ENCODE measurements around the gene TEX13D.

The TEX13D gene

GRCh38 chrX:124369722-124370121, 37.3 kb downstream of the TEX13D start:
- no peaks in the 10 kb centered on the region for H3K9me3 Mint-ChIP-seq
- H3K4me1 Mint-ChIP-seq (ENCODE audit: low read depth in 2 of 2) = peaks cover 12 to 41% of the 10 kb centered on the region in 2 donors
- H3K27ac Mint-ChIP-seq = peak overlapping the region; percentile 65 to 84
- peak overlapping the region; percentile 23 to 64 for H3K4me3 Mint-ChIP-seq
- no peaks in the 10 kb centered on the region for H3K27me3 Mint-ChIP-seq
- DNase-seq = no peak
- ATAC-seq (replicated peaks) = peak; percentile 35
- peaks cover 61% of the 10 kb centered on the region for H3K36me3 Mint-ChIP-seq (ENCODE audit: insufficient read depth)

- ATAC-seq (replicated peaks) = no peak
- H3K27ac Mint-ChIP-seq = peak overlapping the region in 1 of 2 donors; percentile 56
Observed at GRCh38 chrX:124373348-124373747, 40.9 kb downstream of the TEX13D start.

GRCh38 chrX:124378643-124379042, 46.2 kb downstream of the TEX13D start:
- Mint-ChIP-seq H3K4me1 (ENCODE audit: low read depth in 2 of 2) (peaks cover 7 to 13% of the 10 kb centered on the region in 2 donors), H3K9me3 (no peaks in the 10 kb centered on the region), H3K27ac (no peak overlapping the region), H3K4me3 (no peak overlapping the region), H3K27me3 (no peaks in the 10 kb centered on the region), H3K36me3 (ENCODE audit: insufficient read depth) (peaks cover 38% of the 10 kb centered on the region)
- ATAC-seq (replicated peaks) (no peak), DNase-seq (no peak)

More at GRCh38 chrX:124373348-124373747, 40.9 kb downstream of the TEX13D start:
- Mint-ChIP-seq H3K36me3 (ENCODE audit: insufficient read depth) (peaks cover 55% of the 10 kb centered on the region), H3K27me3 (no peaks in the 10 kb centered on the region), H3K4me3 (no peak overlapping the region), H3K9me3 (no peaks in the 10 kb centered on the region), H3K4me1 (ENCODE audit: low read depth in 2 of 2) (peaks cover 11 to 29% of the 10 kb centered on the region in 2 donors)
- DNase-seq = no peak

- H3K4me1 Mint-ChIP-seq (ENCODE audit: low read depth in 2 of 2) = peaks cover 8 to 21% of the 10 kb centered on the region in 2 donors
- H3K27me3 Mint-ChIP-seq = no peaks in the 10 kb centered on the region
- no peak overlapping the region for H3K27ac Mint-ChIP-seq
- no peak for ATAC-seq (replicated peaks)
- H3K36me3 Mint-ChIP-seq (ENCODE audit: insufficient read depth) = peaks cover 40% of the 10 kb centered on the region
- no peaks in the 10 kb centered on the region for H3K9me3 Mint-ChIP-seq
- no peak for DNase-seq
- H3K4me3 Mint-ChIP-seq = no peak overlapping the region
Observed at GRCh38 chrX:124383354-124383753, 50.9 kb downstream of the TEX13D start.

GRCh38 chrX:124386401-124386800, 53.9 kb downstream of the TEX13D start:
- no peak for ATAC-seq (replicated peaks)
- Mint-ChIP-seq H3K27ac (peak overlapping the region in 1 of 2 donors; percentile 65), H3K27me3 (no peaks in the 10 kb centered on the region), H3K36me3 (ENCODE audit: insufficient read depth) (peaks cover 31% of the 10 kb centered on the region), H3K4me1 (ENCODE audit: low read depth in 2 of 2) (peaks cover 2 to 14% of the 10 kb centered on the region in 2 donors), H3K9me3 (no peaks in the 10 kb centered on the region), H3K4me3 (no peak overlapping the region)
- no peak for DNase-seq

All from effector memory CD8-positive, alpha-beta T cell (primary cell).